AG10803 (cell line): ENCODE data around the gene KDELR3.

ENCODE experiments used
- DNase-seq: peaks from one replicate; pipeline ENCODE4 v3.0.0; 2010; ENCODE audit warnings: low read depth
- H3K4me3 ChIP-seq: 2 replicates; pipeline ENCODE4 v1.5.1; 2011; ENCODE audit warnings: mild to moderate bottlenecking, low read length, control low read depth
- CTCF ChIP-seq: conservative IDR thresholded peaks from 2 replicates; pipeline ENCODE4 v1.5.1; 2011; ENCODE audit warnings: mild to moderate bottlenecking, low read length, control low read depth, inconsistent platforms

KDELR3 gene

DNA sequence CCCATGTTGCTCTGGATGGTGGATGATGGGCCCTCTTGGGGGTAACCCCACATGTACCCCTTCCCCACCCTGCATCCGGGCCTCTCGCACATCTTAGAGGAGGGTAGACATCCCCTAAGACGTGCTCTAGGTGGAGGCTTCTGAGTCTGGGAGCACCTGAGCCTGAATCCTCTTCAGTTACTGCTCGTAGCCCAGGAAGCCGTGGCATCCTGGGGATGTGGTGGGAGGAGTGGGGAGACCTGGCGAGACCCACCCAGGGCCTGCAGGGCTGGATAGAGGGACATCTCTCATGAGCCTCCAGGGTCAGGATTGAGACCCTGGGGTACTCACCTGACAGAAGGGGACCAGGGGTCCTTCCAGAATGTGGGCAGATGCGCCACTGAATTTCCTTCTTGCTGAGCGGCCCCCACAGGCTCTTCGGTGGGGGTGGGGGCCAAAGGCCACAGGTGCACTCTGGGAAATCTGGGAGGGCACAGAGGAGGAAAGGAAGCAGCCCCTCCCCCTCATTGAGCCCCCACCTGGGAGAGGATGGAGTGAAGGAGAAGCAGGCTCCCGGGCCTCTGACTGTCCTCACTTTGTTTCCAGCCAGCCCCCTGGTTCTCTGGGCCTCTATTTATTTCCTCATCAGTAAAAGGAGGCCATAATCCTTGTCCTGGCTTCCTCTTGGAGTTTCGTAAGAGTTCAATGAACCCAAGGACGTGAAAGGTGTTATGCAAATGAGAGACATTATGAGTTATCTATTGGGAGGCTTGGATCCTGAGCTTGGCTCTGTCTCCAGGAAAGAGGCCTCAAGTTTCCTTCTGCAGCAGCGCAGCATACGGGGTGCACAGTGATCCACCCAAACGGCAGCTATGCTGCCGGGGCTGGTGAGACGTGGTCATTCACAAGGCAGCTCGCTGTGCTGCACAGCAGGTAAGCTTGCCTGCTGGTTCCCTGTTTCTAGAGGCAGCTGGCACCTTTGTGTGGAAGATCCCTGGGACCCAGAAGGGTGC lies 44.1 kb upstream of the KDELR3 start:
- TF ChIP-seq CTCF = no peak
- H3K4me3 ChIP-seq = no peak overlapping the region
- DNase-seq = no peak

- no peak for TF ChIP-seq CTCF
- no peak for DNase-seq
- H3K4me3 ChIP-seq = no peak overlapping the region
Measured at GRCh38 chr22:38424525-38425080, 43.3 kb upstream of the KDELR3 start.

DNA sequence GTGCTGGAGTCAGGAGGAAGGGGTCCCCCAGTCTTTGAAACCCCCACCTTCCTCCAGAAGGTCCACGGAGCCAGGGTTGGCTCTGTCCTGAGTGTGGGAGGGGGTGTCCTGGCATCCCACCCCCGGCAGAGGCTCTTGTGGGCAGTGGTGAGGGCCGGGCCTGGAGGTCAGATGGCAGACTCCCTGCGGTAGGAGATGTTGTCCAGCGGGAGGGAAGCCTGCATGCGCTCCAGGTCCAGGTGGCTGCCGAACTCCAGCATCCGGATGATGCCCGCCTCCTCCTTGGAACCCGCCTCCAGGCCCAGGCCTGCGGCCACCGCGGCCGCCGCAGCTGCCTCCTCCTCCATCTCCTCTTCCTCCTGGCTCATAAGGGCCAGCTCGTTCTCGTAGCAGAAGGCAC lies 41.3 kb upstream of the KDELR3 start:
- no peak for TF ChIP-seq CTCF
- no peak for DNase-seq
- no peak overlapping the region for H3K4me3 ChIP-seq

GRCh38 chr22:38427465-38427864 lies 40.4 kb upstream of the KDELR3 start:
- no peak overlapping the region for H3K4me3 ChIP-seq
- no peak for TF ChIP-seq CTCF
- no peak for DNase-seq

- no peak overlapping the region for H3K4me3 ChIP-seq
- TF ChIP-seq CTCF = no peak
- DNase-seq = no peak
Measured at GRCh38 chr22:38427940-38428339, 40.0 kb upstream of the KDELR3 start.

DNA sequence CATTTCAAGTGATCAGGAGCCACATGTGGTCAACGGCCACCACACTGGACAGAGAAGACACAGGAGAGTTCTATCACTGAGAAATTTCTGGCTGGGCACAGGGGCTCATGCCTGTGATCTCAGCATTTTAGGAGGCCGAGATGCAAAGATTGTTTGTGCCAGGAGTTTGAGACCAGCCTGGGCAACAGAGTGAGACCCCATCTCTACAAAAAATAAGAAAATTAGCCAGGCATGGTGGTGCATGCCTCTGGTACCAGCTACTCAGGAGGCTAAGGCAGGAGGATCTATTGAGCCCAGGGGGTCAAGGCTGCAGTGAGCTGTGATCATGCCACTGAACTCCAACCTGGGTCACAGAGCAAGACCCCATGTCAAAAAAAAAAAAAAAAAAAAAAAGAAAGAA lies 39.2 kb upstream of the KDELR3 start:
- no peak for TF ChIP-seq CTCF
- no peak for DNase-seq
- no peak overlapping the region for H3K4me3 ChIP-seq
